Measurements from ENCODE around the gene RBM19.

The RBM19 gene

GRCh38 chr12:113980054-113980453 lies 13.9 kb upstream of the RBM19 start:
- no peak overlapping the region for H3K4me3 ChIP-seq (ENCODE audit: low read depth, low read length)

GRCh38 chr12:113978080-113978479 lies 12.0 kb upstream of the RBM19 start:
- no peak overlapping the region for H3K4me3 ChIP-seq (ENCODE audit: low read depth, low read length)

More at GRCh38 chr12:113980054-113980453, 13.9 kb upstream of the RBM19 start:
- TF ChIP-seq, protein P1, sequence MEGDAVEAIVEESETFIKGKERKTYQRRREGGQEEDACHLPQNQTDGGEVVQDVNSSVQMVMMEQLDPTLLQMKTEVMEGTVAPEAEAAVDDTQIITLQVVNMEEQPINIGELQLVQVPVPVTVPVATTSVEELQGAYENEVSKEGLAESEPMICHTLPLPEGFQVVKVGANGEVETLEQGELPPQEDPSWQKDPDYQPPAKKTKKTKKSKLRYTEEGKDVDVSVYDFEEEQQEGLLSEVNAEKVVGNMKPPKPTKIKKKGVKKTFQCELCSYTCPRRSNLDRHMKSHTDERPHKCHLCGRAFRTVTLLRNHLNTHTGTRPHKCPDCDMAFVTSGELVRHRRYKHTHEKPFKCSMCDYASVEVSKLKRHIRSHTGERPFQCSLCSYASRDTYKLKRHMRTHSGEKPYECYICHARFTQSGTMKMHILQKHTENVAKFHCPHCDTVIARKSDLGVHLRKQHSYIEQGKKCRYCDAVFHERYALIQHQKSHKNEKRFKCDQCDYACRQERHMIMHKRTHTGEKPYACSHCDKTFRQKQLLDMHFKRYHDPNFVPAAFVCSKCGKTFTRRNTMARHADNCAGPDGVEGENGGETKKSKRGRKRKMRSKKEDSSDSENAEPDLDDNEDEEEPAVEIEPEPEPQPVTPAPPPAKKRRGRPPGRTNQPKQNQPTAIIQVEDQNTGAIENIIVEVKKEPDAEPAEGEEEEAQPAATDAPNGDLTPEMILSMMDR (IDR thresholded peaks at IDR 0.05; ENCODE audit: borderline replicate concordance, insufficient read depth, low read depth, low read length): no peak

GRCh38 chr12:113974006-113974405 lies 7.9 kb upstream of the RBM19 start:
- H3K4me3 ChIP-seq (ENCODE audit: low read depth, low read length): no peak overlapping the region
- TF ChIP-seq, protein P1 (IDR thresholded peaks at IDR 0.05; ENCODE audit: borderline replicate concordance, insufficient read depth, low read depth, low read length): no peak

More at GRCh38 chr12:113978080-113978479, 12.0 kb upstream of the RBM19 start:
- TF ChIP-seq, protein P1 (IDR thresholded peaks at IDR 0.05; ENCODE audit: borderline replicate concordance, insufficient read depth, low read depth, low read length): no peak

DNA sequence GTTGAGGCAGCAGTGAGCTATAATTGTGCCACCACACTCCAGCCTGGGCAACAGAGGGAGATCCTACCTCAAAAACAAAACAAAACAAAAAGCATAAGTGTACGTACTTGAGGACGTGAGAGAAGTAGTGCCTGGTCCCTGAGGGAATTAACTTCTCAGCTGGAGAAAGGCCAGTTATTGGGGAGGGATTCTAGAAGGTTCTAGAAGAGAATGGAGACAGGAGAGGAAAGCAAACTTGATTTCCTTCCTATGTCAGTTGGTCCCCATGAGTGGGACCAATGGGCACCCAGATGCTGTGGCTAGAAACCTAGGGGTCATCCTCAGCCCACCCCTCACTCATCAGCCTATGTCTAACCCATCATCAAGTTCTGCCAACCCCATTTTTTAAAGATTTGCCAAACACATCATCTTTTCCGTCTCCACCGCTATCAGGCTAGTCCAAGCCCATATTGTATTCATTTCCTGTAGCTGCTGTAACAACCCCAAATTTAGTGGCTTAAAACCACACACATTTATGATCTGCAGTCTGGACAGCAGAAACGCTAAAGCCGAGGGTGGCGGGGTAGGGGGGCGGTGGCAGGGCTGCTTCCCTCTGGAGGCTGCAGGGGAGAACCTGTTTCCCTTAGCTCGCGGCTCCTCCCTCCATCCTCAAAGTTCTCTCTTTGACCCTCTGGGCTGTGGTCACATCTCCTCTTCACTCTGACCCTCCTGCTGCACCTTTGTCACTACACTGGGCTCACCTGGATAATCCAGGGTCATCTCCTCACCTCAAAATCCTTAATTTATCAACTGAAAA lies 7.2 kb upstream of the RBM19 start:
- TF ChIP-seq, protein P1 (IDR thresholded peaks at IDR 0.05; ENCODE audit: borderline replicate concordance, insufficient read depth, low read depth, low read length): no peak

GRCh38 chr12:113971392-113971791 lies 5.3 kb upstream of the RBM19 start:
- H3K4me3 ChIP-seq (ENCODE audit: low read depth, low read length): no peak overlapping the region
- TF ChIP-seq, protein P1 (IDR thresholded peaks at IDR 0.05; ENCODE audit: borderline replicate concordance, insufficient read depth, low read depth, low read length): no peak

More for the DNA sequence above, 7.2 kb upstream of the RBM19 start:
- no peak overlapping the region for H3K4me3 ChIP-seq (ENCODE audit: low read depth, low read length)

GRCh38 chr12:113970211-113970610 lies 4.1 kb upstream of the RBM19 start:
- H3K4me3 ChIP-seq (ENCODE audit: low read depth, low read length): no peak overlapping the region
- TF ChIP-seq, protein P1 (IDR thresholded peaks at IDR 0.05; ENCODE audit: borderline replicate concordance, insufficient read depth, low read depth, low read length): no peak

DNA sequence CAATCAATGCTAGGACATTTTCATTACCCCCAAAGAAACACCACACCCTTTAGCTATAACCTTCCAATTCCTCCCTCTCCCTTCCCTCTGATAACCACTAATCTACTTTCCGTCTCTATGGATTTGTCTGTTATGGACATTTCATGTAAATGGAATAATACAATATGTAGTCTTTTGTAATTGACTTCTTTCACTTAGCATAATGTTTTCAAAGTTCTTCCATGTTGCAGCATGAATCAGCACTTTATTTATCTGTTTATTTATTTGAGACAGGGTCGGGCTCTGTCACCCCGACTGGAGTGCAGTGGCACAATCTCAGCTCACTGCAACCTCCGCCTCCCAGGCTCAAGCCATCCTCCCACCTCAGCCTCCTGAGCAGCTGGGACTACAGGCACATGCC lies 1.2 kb upstream of the RBM19 start:
- TF ChIP-seq, protein P1 (IDR thresholded peaks at IDR 0.05; ENCODE audit: borderline replicate concordance, insufficient read depth, low read depth, low read length): no peak
- H3K4me3 ChIP-seq (ENCODE audit: low read depth, low read length): no peak overlapping the region
